ENCODE data around the gene AP3S1. TPM values are rescaled to one million over a fixed set of nuclear protein-coding genes. Genes with fewer than 3 reads are reported as not detected.

The AP3S1 gene
- total RNA-seq, 1 experiment from 2014 or later = 94.6 TPM

GRCh38 chr5:115952588-115952987, 110.9 kb downstream of the AP3S1 start:
- CTCF ChIA-PET = no interaction called here
- no peak overlapping the region for H3K27ac Mint-ChIP-seq (ENCODE audit: low read depth, unreplicated experiment)
- no peaks in the 10 kb centered on the region for H3K4me1 Mint-ChIP-seq (ENCODE audit: insufficient read depth, unreplicated experiment)

GRCh38 chr5:115954144-115954543, 112.4 kb downstream of the AP3S1 start:
- no peak for DNase-seq (ENCODE audit: unreplicated experiment)
- no peak overlapping the region for H3K27ac Mint-ChIP-seq (ENCODE audit: low read depth, unreplicated experiment)
- intact Hi-C loops (cut with micrococcal nuclease) = no loop called here
- H3K4me1 Mint-ChIP-seq (ENCODE audit: insufficient read depth, unreplicated experiment) = no peaks in the 10 kb centered on the region
- no TSS peak for BruUV-seq (replicated peaks)
- H3K36me3 Mint-ChIP-seq (ENCODE audit: insufficient read depth, unreplicated experiment) = no peaks in the 10 kb centered on the region
- ChIA-PET POLR2A (no interaction called here), CTCF (interaction anchor here (2.0 kb wide), 1 partner anchor 10 kb away, joined by 6 read pairs; no protein-coding TSS in a partner anchor)
- no peaks in the 10 kb centered on the region for H3K27me3 Mint-ChIP-seq (ENCODE audit: insufficient read depth, unreplicated experiment)
- H3K9me3 Mint-ChIP-seq (ENCODE audit: unreplicated experiment) = no peaks in the 10 kb centered on the region
- no peak for TF ChIP-seq CTCF (IDR thresholded peaks at IDR 0.05; ENCODE audit: unreplicated experiment)
- H3K4me3 Mint-ChIP-seq (ENCODE audit: unreplicated experiment) = no peak overlapping the region

More at GRCh38 chr5:115952588-115952987, 110.9 kb downstream of the AP3S1 start:
- Mint-ChIP-seq H3K27me3 (ENCODE audit: insufficient read depth, unreplicated experiment) (no peaks in the 10 kb centered on the region), H3K36me3 (ENCODE audit: insufficient read depth, unreplicated experiment) (no peaks in the 10 kb centered on the region), H3K4me3 (ENCODE audit: unreplicated experiment) (no peak overlapping the region), H3K9me3 (ENCODE audit: unreplicated experiment) (no peaks in the 10 kb centered on the region)
- DNase-seq (ENCODE audit: unreplicated experiment) = no peak
- intact Hi-C loops (cut with micrococcal nuclease) = no loop called here
- POLR2A ChIA-PET = no interaction called here
- no peak for TF ChIP-seq CTCF (IDR thresholded peaks at IDR 0.05; ENCODE audit: unreplicated experiment)
- BruUV-seq (replicated peaks) = no TSS peak

- TF ChIP-seq CTCF (IDR thresholded peaks at IDR 0.05; ENCODE audit: unreplicated experiment) = no peak
- no peaks in the 10 kb centered on the region for H3K4me1 Mint-ChIP-seq (ENCODE audit: insufficient read depth, unreplicated experiment)
- H3K9me3 Mint-ChIP-seq (ENCODE audit: unreplicated experiment) = no peaks in the 10 kb centered on the region
- intact Hi-C loops (cut with micrococcal nuclease) = no loop called here
- H3K27me3 Mint-ChIP-seq (ENCODE audit: insufficient read depth, unreplicated experiment) = no peaks in the 10 kb centered on the region
- no peak overlapping the region for H3K27ac Mint-ChIP-seq (ENCODE audit: low read depth, unreplicated experiment)
- POLR2A ChIA-PET = no interaction called here
- CTCF ChIA-PET = no interaction called here
- DNase-seq (ENCODE audit: unreplicated experiment) = no peak
- no TSS peak for BruUV-seq (replicated peaks)
- no peaks in the 10 kb centered on the region for H3K36me3 Mint-ChIP-seq (ENCODE audit: insufficient read depth, unreplicated experiment)
- no peak overlapping the region for H3K4me3 Mint-ChIP-seq (ENCODE audit: unreplicated experiment)
Measured at GRCh38 chr5:115956957-115957356, 115.2 kb downstream of the AP3S1 start.

GRCh38 chr5:115961381-115962238, 119.9 kb downstream of the AP3S1 start:
- Mint-ChIP-seq H3K27me3 (ENCODE audit: insufficient read depth, unreplicated experiment) (no peaks in the 10 kb centered on the region), H3K36me3 (ENCODE audit: insufficient read depth, unreplicated experiment) (no peaks in the 10 kb centered on the region), H3K9me3 (ENCODE audit: unreplicated experiment) (no peaks in the 10 kb centered on the region), H3K27ac (ENCODE audit: low read depth, unreplicated experiment) (no peak overlapping the region), H3K4me3 (ENCODE audit: unreplicated experiment) (no peak overlapping the region), H3K4me1 (ENCODE audit: insufficient read depth, unreplicated experiment) (no peaks in the 10 kb centered on the region)
- TF ChIP-seq CTCF (IDR thresholded peaks at IDR 0.05; ENCODE audit: unreplicated experiment) = no peak
- ChIA-PET CTCF (no interaction called here), POLR2A (no interaction called here)
- intact Hi-C loops (cut with micrococcal nuclease) = no loop called here
- DNase-seq (ENCODE audit: unreplicated experiment) = no peak
- no TSS peak for BruUV-seq (replicated peaks)

All from MCF 10A (cell line).